ENCODE results near the gene LRRC4.

The LRRC4 gene

DNA sequence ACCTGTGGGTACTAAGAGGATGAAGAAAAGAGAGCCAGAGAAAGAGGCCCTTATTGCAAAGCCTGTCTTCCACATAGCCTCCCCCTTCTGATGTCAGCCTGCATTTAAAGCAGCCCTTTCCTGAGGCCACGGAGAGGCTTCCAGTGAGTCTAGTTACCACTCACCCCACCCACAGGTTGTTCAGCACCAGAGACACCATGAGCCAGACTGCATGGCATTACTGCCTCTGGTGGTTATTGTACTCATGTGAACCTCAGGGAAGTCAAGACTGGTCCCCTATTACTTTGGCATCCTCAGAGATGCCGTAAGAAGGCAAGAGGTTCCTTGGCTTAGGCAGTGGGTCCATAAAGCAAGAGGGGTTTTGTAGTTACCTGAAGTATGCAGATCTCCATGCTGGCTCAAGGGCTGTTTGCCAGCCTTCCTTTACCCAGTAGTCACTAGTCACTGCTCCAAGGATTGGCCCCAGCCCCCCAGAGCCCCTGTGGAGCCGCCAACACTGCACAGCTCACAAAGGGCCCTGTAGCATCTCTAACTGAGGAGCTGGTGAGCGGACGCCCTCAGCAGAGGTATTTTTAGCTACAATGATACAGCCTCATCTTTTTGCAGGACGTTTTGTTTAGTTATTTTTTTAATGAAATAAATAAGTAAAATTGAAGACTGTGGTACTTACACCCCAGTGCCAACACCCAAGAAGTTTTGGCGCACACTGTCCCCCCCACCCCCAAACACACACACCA, 20.7 kb downstream of the LRRC4 start:
- ChIA-PET POLR2A (no interaction called here), CTCF (interaction anchor here (0.9 to 1.5 kb wide), 2 partner anchors 10 to 24 kb away, joined by 3 to 7 read pairs; no protein-coding TSS in a partner anchor)
- TF ChIP-seq, protein P1, sequence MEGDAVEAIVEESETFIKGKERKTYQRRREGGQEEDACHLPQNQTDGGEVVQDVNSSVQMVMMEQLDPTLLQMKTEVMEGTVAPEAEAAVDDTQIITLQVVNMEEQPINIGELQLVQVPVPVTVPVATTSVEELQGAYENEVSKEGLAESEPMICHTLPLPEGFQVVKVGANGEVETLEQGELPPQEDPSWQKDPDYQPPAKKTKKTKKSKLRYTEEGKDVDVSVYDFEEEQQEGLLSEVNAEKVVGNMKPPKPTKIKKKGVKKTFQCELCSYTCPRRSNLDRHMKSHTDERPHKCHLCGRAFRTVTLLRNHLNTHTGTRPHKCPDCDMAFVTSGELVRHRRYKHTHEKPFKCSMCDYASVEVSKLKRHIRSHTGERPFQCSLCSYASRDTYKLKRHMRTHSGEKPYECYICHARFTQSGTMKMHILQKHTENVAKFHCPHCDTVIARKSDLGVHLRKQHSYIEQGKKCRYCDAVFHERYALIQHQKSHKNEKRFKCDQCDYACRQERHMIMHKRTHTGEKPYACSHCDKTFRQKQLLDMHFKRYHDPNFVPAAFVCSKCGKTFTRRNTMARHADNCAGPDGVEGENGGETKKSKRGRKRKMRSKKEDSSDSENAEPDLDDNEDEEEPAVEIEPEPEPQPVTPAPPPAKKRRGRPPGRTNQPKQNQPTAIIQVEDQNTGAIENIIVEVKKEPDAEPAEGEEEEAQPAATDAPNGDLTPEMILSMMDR (IDR thresholded peaks at IDR 0.05; ENCODE audit: control extremely low read depth, extremely low read depth, low read depth, missing control alignments) = no peak
- no peak for DNase-seq (ENCODE audit: extremely low spot score)

DNA sequence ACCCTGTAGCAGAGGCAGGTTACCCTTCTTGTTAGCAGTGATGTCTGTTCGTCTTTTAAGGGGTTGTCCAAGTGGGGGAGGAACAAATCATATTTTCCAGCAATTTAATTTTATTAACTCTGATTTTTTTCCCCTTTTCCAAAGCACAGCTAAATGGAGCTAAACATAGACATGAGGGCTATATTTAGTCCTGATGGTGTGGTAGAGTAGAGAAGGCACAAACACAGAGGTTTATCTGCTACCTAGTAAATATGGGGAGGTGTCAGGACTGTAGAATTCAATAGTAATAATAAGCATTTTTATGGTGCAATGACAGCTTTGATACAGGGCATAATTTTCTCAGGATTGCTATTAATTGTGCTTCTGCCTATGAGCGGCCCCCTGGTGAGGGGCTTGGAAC, 22.5 kb downstream of the LRRC4 start:
- POLR2A ChIA-PET = no interaction called here
- DNase-seq (ENCODE audit: extremely low spot score) = no peak
- TF ChIP-seq, protein P1 (IDR thresholded peaks at IDR 0.05; ENCODE audit: control extremely low read depth, extremely low read depth, low read depth, missing control alignments) = no peak
- CTCF ChIA-PET = interaction anchor here (1.1 to 1.2 kb wide), 3 partner anchors 9 to 40 kb away, joined by 3 to 5 read pairs (median 3); no protein-coding TSS in a partner anchor

DNA sequence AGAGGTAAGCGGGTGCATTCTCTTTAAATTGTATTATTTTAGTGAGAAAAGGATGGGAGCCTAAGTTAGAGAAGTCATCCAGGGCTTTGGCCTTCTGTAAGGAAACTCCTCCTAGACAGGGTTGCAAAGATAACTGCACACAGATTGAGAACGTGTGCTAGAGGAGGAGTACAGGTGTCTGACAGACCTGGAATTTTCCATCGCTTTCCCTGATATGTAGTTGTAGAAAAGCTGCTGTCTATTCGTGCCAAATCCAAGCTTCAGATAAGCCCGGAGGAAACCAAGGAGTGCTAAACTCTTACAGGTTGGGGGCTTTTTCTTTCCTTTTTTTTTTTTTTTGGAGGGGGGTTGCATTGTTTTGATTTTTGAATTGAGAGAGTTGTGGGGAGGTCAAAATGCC, 23.1 kb downstream of the LRRC4 start:
- ChIA-PET POLR2A (no interaction called here), CTCF (interaction anchor here (1.1 kb wide), 1 partner anchor 41 kb away, joined by 3 read pairs; no protein-coding TSS in a partner anchor)
- TF ChIP-seq, protein P1 (IDR thresholded peaks at IDR 0.05; ENCODE audit: control extremely low read depth, extremely low read depth, low read depth, missing control alignments) = no peak
- no peak for DNase-seq (ENCODE audit: extremely low spot score)

DNA sequence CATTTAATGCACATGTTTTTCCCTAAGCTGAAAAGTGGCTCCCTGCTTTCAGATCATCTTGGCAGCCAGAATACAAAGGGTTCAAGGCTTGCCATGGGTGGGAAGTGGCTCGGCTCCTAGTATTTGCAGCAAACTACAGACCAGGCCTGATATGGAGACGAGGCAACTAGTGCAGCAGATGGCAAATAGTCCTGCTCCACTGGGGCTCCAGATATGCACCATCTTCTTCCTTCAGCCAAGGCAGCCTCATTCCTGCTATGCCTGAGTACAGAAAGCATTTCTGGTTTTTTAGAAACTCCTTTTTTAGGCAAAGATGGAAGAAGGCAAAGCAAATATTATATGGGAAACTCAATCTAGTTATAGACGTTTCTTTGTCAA, 23.9 kb downstream of the LRRC4 start:
- TF ChIP-seq, protein P1 (IDR thresholded peaks at IDR 0.05; ENCODE audit: control extremely low read depth, extremely low read depth, low read depth, missing control alignments) = no peak
- CTCF ChIA-PET = no interaction called here

DNA sequence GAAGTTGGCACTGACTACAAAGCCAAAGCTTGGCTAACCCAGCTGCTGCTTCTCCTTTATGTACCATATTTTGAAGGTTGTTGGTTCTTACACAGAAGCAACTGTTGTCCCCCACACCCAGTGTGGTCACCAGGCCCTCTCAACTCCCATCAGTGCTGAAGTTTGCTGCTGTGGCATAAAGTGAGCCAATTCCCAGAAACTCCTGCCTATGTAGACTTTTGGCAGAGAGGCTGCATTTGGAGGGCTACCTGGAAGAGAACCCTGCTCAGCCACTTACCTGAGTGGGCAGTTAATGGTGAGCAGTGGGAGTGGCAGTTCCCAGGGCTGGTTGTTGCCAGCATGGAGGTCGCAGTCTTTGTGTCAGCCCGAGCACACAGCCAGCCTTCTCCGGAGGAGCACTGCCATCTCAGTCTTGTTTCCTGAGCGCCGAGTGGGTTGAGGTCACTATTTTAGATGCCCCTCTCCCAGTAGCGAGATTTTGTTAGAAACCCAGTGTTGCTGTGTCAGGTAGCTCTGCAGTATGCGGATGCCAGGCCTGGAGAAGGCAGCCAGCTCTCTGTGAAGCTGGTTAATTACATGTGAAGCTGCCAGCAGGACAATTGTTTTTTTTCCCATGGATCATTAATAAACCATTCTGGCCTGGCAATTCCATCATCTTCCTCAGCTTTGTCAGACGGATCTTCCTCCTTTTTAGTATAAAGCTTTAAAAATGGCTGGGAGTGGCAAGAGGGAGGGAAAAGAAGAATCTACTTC, 24.5 kb downstream of the LRRC4 start:
- ChIA-PET CTCF (interaction anchor here (1.1 kb wide), 1 partner anchor 8 kb away, joined by 4 read pairs; no protein-coding TSS in a partner anchor), POLR2A (no interaction called here)
- TF ChIP-seq, protein P1 (IDR thresholded peaks at IDR 0.05; ENCODE audit: control extremely low read depth, extremely low read depth, low read depth, missing control alignments) = no peak
- DNase-seq (ENCODE audit: extremely low spot score) = no peak

More for the DNA sequence above, 23.9 kb downstream of the LRRC4 start:
- DNase-seq (ENCODE audit: extremely low spot score) = no peak
- POLR2A ChIA-PET = no interaction called here

DNA sequence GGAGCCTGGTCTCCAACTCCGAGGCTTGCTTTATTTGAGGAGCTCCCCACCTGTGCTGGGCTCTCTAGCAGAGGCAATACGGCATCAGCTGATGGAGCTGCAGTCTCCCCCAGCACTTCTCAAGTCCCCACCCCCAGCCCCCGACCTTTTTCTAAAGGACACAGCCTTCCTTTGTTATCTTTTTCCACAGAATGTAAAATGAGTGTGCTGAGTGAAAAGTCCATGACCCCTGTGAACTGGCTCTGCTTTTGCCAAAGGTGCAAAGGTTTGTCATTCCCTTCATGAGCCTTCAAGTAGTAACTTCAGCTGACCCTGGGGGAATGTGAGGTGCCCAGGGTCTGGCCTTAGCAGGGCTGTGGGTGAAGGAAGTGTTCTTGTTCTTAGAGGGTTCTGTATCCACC, 25.5 kb downstream of the LRRC4 start:
- TF ChIP-seq, protein P1 (IDR thresholded peaks at IDR 0.05; ENCODE audit: control extremely low read depth, extremely low read depth, low read depth, missing control alignments) = no peak
- ChIA-PET POLR2A (no interaction called here), CTCF (interaction anchor here (1.1 to 1.3 kb wide), 2 partner anchors 9 to 298 kb away, joined by 3 to 4 read pairs; no protein-coding TSS in a partner anchor)
- DNase-seq (ENCODE audit: extremely low spot score) = no peak

Data from GM10248 (cell line).